Ureter (tissue), 1 donor: ENCODE results near the gene SHB. TPM values are rescaled to one million over a fixed set of nuclear protein-coding genes. Genes with fewer than 3 reads are reported as not detected.

ENCODE experiments used
- DNase-seq: peaks from one replicate; pipeline ENCODE4 v3.0.0-alpha.2; 2020; ENCODE audit warnings: low spot score
- total RNA-seq: library from RNA; stranded (reverse); gene quantifications from one replicate; pipeline ENCODE4 v1.2.4, GENCODE V29; 2023
- donor health status: DM: yes; HTN: yes; CAD: no.

SHB gene
- total RNA-seq, 1 donor from 2014 or later = 33.0 TPM

DNA sequence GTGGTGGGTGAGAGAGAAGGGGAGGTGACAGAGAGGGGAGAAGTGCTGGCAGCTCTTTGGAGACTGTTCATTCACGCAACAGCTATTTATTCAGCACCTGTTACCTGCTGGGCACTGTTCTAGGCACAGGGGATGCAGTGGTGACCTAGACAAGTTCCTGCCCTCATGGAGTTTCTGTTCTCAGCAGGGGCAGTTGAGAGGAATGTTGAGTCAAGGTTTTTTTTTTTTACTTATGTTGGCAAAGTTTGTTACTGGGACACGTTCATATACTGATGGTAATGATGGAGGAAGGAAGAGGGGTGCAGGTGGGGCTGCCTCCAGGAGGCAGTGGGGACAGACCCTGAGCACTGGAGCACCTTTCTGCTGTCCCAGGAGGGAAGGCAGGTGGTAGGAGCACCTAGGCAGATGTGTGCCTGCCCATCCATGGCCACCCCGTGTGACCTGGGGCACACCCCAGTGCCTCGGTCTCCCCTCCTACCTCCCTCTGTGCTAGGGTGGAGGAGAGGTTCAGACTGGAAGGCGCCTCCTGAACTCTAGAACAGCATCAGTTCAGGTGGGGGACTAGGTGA lies 115.7 kb downstream of the SHB start:
- no peak for DNase-seq

DNA sequence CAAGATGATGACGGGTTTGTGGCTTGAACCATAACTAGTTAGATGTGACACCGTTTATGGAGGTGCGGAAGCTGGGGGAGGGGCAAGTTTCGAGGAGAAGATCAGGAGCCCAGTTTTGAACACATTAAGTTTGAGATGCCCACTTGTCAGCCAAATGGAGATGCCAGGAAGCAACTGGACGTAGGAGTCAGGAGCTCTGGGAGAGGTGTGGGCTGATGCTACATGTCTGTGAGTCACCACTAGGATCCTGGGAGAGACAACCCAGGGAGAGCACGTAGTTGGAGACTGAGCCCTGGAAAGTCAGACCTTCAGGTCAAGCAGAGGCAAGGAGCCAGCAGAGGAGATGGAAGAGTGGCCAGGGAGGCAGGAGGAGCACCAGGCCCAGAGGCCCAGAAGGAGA lies 116.3 kb downstream of the SHB start:
- DNase-seq = no peak

DNA sequence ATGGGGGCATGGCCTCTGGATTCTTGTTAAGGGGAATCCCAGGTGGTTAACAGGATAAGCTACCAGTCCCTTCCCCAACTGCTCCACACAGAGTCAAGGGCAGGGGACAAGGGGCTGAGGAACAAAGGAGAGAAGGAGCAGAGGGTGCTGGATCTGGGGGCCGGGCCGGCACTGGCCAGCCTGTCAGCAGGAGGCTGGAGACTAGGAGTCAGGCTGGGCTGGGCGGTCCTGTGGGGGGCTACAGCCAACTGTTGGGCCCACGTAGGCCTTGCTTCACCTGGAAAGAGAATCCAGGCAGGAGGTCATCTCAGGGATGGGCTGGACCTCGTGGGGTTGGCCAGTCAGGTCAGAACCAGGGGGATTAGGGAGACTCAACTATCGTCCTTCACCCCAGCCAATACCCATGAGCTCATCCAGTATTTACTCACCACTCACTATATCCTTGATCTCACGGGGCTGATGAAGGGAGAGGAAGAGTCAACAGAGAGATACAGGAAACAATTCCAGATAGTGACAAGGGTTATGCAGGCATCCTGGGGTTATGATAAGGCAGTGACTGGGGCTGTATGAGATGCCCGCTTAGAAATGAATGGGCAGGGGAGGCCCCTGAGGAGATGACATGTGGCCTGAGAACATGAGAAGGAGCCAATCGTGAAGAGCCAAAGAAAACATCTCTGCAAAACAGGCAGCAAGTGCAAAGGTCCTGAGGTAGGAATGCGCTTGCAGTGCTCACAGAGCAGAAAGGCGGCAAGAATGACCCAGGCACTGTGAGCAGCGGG lies 117.2 kb downstream of the SHB start:
- no peak for DNase-seq

DNA sequence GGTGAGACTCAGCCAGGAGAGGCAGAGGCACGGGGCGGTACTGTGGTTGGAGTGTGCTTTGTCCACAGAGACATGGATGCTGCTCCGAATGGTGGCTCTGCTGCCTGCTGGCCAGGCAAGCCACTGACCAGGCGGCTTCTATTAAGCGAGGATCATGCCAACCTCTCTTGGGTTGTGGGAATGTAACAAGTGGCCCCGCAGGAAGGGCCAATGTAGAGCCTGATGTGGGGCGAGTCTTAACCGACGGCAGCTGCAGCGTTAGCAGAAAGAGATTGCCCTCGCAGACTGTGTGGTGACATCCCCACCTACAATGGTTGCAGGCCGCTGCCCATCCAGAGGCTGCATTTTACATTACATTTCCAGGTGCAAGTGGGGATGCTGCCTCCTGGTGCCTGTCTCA lies 118.5 kb downstream of the SHB start:
- no peak for DNase-seq

- no peak for DNase-seq
Observed at GRCh38 chr9:37949576-37949975, 119.5 kb downstream of the SHB start.

GRCh38 chr9:37948417-37948980 lies 120.5 kb downstream of the SHB start:
- no peak for DNase-seq

GRCh38 chr9:37947977-37948376 lies 121.0 kb downstream of the SHB start:
- no peak for DNase-seq

DNA sequence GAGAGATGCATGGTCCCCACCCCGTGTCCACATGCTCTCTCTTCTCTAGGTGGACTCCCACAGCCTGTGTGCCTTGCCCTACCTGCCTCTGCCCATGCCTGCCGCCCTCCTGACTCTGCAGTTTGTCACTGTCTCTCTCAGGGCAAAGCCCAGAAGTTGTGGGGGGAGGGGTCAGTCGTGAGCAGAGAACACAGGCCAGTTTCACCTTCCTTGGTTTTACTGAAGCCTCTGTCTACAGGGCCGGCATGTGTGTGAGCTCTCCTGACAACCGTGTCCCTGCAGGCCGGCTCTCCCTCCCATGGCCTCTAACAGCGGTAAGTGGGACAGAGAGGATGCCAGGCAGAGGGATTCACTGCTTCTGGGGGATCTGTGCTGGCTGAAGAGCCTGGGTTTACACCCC lies 121.6 kb downstream of the SHB start:
- no peak for DNase-seq

DNA sequence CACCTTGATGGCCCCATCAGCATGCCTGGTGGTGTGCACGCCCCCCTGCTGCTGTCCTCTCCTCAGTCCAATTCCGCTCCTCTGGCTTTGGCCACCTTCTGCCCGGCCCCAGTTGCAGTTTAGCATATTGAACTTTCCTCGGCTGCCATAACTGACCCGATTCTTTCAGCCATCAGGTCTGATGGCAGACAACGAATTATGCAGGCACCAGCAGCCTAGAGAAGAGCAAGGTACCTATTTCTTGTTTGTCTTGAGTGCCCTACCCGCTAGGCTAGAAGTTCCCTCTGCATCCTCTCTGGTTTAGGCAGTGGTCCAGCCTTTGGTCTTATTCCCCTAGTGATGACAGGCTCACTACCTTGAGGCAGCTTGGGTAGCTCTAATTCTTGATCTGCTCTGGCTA lies 122.1 kb downstream of the SHB start:
- DNase-seq = no peak

DNA sequence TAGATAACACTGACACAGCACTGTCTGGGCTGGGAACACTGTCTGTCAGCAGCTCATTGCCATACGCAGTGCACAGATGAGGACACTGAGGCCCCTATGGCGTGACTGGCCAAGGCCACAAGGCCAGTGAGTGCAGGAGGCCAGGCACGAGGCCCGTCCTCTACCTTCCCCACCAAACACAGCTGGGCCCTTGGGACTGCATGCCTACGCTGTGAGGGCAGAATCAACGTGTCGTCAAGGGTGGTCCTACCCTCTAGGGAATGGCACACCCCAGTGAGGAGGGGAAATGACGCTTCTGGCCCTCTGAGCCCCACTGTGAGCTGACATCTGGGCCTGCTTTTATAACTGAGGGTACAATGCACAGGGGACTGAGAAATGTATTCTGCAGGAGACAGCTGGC lies 123.0 kb downstream of the SHB start:
- no peak for DNase-seq

DNA sequence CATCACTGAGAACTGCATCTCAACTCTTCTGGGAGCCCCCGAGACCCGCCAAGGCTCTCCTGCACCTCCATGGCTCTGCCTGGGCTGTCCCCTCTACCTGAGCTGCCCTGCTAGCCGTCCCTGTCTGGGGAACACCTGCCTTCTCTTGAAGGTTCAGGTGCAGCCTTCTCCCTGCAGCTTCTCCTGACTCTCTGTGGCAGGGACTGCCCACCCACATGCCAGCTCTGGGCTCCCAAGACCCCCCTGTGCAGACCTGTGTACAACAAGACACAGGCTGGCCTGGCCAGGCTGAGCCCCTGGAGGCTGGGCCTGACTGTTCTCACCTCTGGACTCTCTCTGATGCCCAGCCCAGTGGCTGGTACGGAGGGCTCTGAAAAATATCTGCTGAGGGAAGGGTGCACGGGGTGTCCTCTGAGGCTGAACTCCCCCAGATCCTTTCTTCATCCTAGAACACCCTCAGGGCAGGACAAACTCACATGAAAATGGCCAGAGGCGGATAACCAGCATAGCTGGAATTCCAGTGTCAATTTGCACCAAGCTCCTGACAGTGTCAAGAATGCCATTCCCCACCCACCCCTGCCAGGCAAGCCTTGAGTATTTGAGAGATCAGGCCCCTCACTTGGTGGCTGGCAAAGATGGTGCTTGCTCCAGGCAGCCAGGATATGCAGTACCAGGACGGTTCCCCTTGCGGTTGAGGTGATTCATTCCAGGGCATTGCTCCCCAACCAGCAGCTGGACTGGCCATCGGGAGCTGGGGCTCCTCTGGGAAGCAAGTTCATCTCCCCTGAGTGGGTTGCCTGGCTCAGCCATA lies 124.2 kb downstream of the SHB start:
- no peak for DNase-seq

- no peak for DNase-seq
Observed at GRCh38 chr9:37944266-37944650, 124.8 kb downstream of the SHB start.

DNA sequence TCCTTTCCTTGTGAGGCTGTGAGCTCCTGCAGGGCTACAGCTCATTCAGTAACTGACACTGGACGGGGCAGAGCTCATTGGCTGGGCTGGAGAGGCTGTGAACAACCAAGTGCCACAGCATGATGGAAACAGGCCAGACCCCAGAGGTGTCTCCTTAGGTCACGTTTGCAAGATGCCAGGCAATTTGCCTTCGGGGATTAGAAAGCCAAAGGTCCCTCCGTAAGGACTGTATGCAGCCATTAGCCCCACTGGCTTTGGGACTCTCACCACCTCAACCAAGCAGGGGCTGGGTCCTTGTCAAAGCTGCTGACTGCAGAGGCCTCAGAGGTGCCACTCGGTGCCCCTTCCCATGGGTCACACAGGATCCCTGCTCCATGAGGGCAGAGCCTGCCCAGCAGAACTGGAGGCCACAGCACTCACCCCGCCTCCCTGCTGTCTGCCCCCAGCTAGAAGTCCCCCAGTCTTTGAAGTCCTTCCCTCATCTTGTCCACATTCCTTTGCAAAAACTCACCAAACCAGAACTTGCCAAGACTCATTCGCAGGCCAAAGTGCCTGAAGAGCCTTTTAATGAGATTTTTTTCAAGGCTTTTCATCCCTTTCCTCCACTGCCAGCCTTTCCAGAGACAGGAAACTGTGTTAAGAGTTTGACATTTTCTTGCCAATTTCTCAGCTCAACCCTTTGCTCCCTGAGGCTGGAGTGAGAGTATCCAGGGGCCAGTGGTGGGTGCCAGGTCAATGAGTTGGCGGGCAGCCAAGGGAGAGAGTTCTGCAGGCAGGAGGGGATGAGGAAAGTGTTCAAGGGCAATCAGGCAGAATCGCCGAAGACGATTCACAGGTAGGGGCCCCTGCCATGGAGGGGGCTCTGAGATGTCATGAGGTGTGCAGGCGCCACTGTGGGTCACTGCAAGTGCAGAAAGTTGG lies 125.4 kb downstream of the SHB start:
- DNase-seq = peak; percentile 64

- DNase-seq = no peak
Observed at GRCh38 chr9:37942621-37943344, 126.2 kb downstream of the SHB start.

DNA sequence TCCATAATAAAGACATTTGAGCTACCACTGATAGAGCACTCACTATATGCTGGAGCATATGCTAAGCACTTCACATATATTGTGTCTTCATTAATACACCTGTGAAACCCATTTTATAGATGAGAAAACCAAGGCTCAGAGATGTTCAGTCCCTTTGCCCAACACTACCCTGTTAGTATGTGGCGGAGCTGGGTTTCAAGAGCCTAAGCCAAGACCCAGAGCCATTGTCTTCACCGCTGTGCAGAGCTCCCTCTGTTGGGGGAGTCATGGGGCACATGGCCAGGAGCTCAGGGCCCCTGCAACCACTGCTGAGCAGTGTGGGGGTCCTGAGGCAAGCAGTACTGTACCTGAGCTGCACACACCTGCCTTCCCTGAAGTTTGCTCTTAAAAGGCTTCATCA lies 127.8 kb downstream of the SHB start:
- DNase-seq = no peak

DNA sequence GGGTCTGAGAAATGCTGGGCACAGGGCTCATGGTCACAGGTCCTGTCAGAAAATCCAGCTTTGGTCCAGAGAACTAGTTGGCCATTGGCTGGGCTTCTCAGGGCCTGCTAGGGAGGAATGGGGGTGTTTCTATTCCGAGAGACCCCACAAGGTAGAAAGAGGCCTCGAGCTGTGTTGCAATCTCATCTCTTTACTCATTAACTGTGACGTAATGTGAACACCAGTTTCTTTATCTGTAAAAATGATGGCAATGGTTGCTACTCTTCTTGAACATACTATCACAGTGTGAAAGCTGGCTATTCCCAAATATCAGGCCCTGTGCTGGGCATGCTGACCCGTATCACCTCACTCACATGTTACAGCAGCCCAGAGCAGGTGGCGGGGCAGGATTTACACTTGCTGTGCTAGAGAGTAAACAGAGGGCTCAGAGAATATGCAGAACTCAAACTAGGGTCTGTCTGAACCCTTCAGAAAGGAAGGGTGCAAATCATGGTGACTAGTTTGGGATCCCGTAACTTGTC lies 129.4 kb downstream of the SHB start:
- DNase-seq = no peak

DNA sequence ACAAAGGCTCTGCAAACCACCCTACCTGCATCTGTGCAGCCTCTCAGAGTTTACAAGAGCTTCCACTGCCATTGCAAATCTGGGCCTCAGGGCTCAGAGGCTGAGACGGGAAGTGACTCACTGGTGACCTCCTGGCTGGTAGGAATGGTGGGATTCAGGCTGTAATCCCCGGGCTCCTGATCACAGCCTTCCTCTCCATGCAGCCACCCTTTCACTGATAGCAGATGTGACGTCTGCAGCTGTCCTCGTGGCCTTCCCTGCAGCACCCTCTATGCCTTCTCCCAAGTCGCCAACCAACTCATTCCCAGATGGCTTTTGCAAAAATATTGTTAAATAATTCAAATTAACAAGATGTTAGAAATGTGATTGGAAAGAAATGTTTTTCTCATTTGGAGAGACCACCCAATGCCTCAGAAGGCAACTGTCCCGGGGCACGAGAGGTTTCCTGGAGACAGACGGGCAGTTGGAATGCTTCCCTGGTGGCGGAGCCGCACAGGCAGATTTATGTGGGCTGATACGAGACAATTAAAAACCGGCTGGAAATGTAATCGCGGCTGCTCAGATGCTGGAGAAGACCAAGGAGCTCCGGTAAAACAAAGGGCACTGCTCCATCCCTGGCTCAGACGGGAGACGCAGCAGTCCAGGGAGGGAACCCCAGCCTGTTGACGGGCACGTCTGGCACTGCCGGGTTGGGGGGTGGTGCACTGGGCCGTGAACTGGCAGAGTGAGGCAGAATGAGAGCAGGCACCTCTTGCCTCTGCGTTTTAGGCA lies 130.7 kb downstream of the SHB start:
- DNase-seq = peak; percentile 60

GRCh38 chr9:37937366-37937765 lies 131.7 kb downstream of the SHB start:
- DNase-seq = no peak

- DNase-seq = no peak
Observed at GRCh38 chr9:37936965-37937364, 132.1 kb downstream of the SHB start.

- DNase-seq = no peak
Observed at GRCh38 chr9:37936376-37936775, 132.7 kb downstream of the SHB start.
